ENCODE data around the gene RNF167. TPM values are rescaled to one million over a fixed set of nuclear protein-coding genes. Genes with fewer than 3 reads are reported as not detected.

RNF167 gene
- total and polyA plus RNA-seq, 2 of the 13 experiments (the other 11 are each of a cell fraction or from before 2014, with no cell fraction given), result 44.1 to 45.4 TPM

GRCh38 chr17:4949321-4950074, 9.4 kb downstream of the RNF167 start (continued):
- TF ChIP-seq ZNF280D (CRISPR knock-in tag; IDR thresholded peaks at IDR 0.05) (no peak), KLF11 (CRISPR knock-in tag; IDR thresholded peaks at IDR 0.05) (no peak), SSRP1 (CRISPR knock-in tag; IDR thresholded peaks at IDR 0.05) (no peak), TP53 (CRISPR knock-in tag; conservative IDR thresholded peaks at IDR 0.05) (no peak), ZNF414 (CRISPR knock-in tag; IDR thresholded peaks at IDR 0.05) (no peak), RNF219 (CRISPR knock-in tag; IDR thresholded peaks at IDR 0.05) (no peak), ZNF775 (CRISPR knock-in tag; IDR thresholded peaks at IDR 0.05; ENCODE audit: borderline replicate concordance) (no peak), ZNF746 (CRISPR knock-in tag; IDR thresholded peaks at IDR 0.05) (peak; percentile 89), ZNF562 (CRISPR knock-in tag; IDR thresholded peaks at IDR 0.05; ENCODE audit: borderline replicate concordance) (no peak), PAF1 (CRISPR knock-in tag; IDR thresholded peaks at IDR 0.05) (no peak), ZNF20 (CRISPR knock-in tag; IDR thresholded peaks at IDR 0.05) (no peak), NFE2L2 (IDR thresholded peaks at IDR 0.05; ENCODE audit: low read length) (no peak), FOXO4 (CRISPR knock-in tag; conservative IDR thresholded peaks at IDR 0.05) (no peak), GPN1 (CRISPR knock-in tag; IDR thresholded peaks at IDR 0.05; ENCODE audit: borderline replicate concordance) (no peak), ARID3A (IDR thresholded peaks at IDR 0.05; ENCODE audit: low read depth, low read length) (no peak), SAFB2 (CRISPR knock-in tag; IDR thresholded peaks at IDR 0.05; ENCODE audit: borderline replicate concordance, low read depth) (no peak), HNF4G (IDR thresholded peaks at IDR 0.05; ENCODE audit: borderline replicate concordance, low read depth, low read length) (peak; percentile 38; the same call in 1 of the 2 replicates), HNF4G (CRISPR knock-in tag; IDR thresholded peaks at IDR 0.05; ENCODE audit: borderline replicate concordance, low read depth) (no peak), PBX2 (CRISPR knock-in tag; IDR thresholded peaks at IDR 0.05) (no peak)

Measured in HepG2 (cell line).